ENCODE results near the gene COLGALT1. TPM values are rescaled to one million over a fixed set of nuclear protein-coding genes. Genes with fewer than 3 reads are reported as not detected.

COLGALT1 gene
- total RNA-seq, 4 donors from 2014 or later: 54.2 to 92.6 (median 61.5) TPM

DNA sequence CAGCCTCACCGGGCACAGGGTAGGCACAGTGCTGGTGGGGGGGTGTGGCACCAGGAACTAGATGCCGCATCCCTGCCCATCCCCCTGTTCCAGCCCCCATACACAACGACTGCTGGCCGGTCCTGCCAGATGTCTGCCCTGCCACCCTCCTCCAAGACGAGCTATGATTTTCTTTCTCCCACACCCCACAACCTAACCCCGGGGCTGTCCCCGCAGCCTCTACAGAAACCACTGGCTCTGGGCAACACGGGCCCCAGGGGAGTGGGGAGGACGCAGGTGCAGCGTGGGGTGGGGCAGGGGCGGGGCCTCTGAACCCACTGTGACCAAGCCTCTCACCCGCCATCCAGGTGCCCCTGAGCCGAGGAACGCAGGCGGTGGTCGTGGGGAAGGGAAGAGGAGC is 28.5 kb upstream of the COLGALT1 start:
- DNase-seq (ENCODE audit: extremely low spot score): no peak
- Histone ChIP-seq H3K27ac (replicated peaks in 1 of 4) (no peak overlapping the region), H3K4me1 (peaks cover 7 to 13% (median 9%) of the 10 kb centered on the region in 4 donors), H3K27me3 (peaks cover 0 to 76% (median 7%) of the 10 kb centered on the region in 4 donors), H3K4me3 (no peak overlapping the region), H3K36me3 (no peaks in the 10 kb centered on the region), H3K9me3 (peaks cover 0 to 10% (median 5%) of the 10 kb centered on the region in 4 donors)
- TF ChIP-seq POLR2AphosphoS5 (IDR thresholded peaks at IDR 0.05) (no peak), EP300 (IDR thresholded peaks at IDR 0.05) (no peak), POLR2A (IDR thresholded peaks at IDR 0.05; ENCODE audit: low read depth) (no peak)
- TF ChIP-seq, protein P1, sequence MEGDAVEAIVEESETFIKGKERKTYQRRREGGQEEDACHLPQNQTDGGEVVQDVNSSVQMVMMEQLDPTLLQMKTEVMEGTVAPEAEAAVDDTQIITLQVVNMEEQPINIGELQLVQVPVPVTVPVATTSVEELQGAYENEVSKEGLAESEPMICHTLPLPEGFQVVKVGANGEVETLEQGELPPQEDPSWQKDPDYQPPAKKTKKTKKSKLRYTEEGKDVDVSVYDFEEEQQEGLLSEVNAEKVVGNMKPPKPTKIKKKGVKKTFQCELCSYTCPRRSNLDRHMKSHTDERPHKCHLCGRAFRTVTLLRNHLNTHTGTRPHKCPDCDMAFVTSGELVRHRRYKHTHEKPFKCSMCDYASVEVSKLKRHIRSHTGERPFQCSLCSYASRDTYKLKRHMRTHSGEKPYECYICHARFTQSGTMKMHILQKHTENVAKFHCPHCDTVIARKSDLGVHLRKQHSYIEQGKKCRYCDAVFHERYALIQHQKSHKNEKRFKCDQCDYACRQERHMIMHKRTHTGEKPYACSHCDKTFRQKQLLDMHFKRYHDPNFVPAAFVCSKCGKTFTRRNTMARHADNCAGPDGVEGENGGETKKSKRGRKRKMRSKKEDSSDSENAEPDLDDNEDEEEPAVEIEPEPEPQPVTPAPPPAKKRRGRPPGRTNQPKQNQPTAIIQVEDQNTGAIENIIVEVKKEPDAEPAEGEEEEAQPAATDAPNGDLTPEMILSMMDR (IDR thresholded peaks at IDR 0.05): no peak
- intact Hi-C loops (cut with DNase I): no loop called here
- WGBS: 70% methylated on average over 16 of the region's 16 CpGs

DNA sequence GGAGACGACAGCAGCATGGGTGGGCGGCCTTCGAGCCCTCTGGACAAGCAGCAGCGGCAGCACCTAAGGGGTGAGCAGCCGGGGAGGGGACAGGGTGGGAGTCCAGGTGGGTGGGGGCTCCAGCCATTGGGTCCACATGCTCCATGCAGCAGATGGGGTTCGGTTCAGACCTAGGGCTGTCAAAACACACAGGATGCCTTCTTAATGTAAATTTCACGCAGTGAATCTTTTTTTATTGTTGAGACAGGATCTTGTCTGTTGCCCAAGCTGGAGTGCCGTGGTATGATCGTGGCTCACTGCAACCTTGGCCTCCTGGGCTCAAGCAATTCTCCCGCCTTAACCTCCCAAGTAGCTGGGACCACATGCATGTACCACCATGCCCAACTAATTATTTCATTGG is 28.1 kb upstream of the COLGALT1 start:
- peaks cover 0 to 79% (median 7%) of the 10 kb centered on the region in 4 donors for H3K27me3 ChIP-seq
- TF ChIP-seq POLR2AphosphoS5 (IDR thresholded peaks at IDR 0.05): no peak
- TF ChIP-seq EP300 (IDR thresholded peaks at IDR 0.05): no peak
- no peak for TF ChIP-seq POLR2A (IDR thresholded peaks at IDR 0.05; ENCODE audit: low read depth)
- TF ChIP-seq, protein P1 (IDR thresholded peaks at IDR 0.05): no peak
- peaks cover 7 to 13% (median 9%) of the 10 kb centered on the region in 4 donors for H3K4me1 ChIP-seq
- intact Hi-C loops (cut with DNase I): no loop called here
- H3K27ac ChIP-seq (replicated peaks in 1 of 4): no peak overlapping the region
- no peak for DNase-seq (ENCODE audit: extremely low spot score)
- H3K36me3 ChIP-seq: no peaks in the 10 kb centered on the region
- 60% methylated on average over 8 of the region's 10 CpGs for WGBS
- H3K9me3 ChIP-seq: peaks cover 0 to 10% (median 5%) of the 10 kb centered on the region in 4 donors
- H3K4me3 ChIP-seq: no peak overlapping the region

DNA sequence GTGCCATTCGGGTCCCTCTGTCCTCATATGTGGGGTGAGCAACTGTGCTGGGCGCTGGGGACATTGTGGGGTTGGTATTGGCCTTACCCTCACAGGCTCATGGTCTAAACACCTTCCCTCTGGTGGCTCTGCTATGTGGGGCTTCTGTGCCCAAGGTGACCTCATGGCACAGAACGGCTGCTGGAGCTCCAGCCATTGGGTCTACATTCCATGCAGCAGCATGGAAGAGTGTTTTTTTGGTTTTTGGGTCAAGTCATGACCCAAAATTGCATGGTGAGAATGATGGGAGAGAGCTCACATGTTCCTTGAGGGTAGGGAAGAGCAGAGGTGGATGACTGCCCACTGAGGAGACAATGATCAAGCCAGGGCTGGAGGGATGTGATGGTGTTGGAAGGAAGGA is 26.8 kb upstream of the COLGALT1 start:
- WGBS: 89% methylated on average over 3 of the region's 3 CpGs
- intact Hi-C loops (cut with DNase I): no loop called here
- no peak for DNase-seq (ENCODE audit: extremely low spot score)
- peaks cover 0 to 10% (median 5%) of the 10 kb centered on the region in 4 donors for H3K9me3 ChIP-seq
- no peaks in the 10 kb centered on the region for H3K36me3 ChIP-seq
- peaks cover 0 to 78% (median 7%) of the 10 kb centered on the region in 4 donors for H3K27me3 ChIP-seq
- TF ChIP-seq, protein P1 (IDR thresholded peaks at IDR 0.05): no peak
- TF ChIP-seq POLR2A (IDR thresholded peaks at IDR 0.05; ENCODE audit: low read depth) (no peak), POLR2AphosphoS5 (IDR thresholded peaks at IDR 0.05) (no peak), EP300 (IDR thresholded peaks at IDR 0.05) (no peak)
- no peak overlapping the region for H3K27ac ChIP-seq (replicated peaks in 1 of 4)
- H3K4me3 ChIP-seq: no peak overlapping the region
- H3K4me1 ChIP-seq: peaks cover 0 to 3% (median under 1%) of the 10 kb centered on the region in 4 donors

DNA sequence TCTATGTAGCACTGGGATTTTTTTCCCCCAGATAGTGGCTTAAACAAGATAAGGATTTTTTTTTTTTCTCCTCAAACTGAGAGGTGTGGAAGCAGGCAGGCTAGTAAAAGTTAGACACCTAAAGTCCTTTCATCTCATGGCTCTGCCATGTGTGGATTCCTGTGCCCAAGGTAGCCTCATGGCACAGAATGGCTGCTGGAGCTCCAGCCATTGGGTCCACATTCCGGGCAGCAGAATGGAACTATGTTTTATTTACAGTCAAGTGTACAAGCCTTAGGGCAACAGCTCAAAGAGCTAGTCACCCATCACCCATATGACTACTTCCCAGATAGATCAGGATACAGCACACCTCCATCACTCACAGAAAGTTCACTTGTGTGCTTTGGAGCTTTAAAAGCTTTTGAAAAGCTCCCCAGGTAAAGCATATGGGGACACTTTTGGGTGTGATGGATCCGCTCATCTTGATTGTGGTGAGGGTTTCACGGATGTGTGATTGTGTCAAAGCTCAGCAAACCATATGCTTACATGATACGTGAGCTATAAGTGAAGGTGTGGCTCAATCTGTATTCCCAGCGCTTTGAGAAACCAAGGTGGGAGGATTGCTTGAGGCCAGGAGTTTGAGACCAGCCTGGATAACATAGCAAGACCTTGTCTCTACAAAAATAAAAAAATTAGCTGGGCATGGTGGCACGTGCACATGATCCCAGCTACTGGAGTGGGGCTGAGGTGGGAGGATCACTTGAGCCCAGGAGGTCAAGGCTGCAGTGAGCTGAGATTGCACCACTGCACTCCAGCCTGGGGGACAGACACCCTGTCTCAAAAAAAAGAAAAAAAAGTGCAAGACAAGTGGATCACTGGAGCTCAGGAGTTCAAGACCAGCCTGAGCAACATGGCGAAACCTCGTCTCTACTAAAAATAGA is 25.9 kb upstream of the COLGALT1 start:
- Histone ChIP-seq H3K36me3 (no peaks in the 10 kb centered on the region), H3K27me3 (peaks cover 0 to 70% (median 7%) of the 10 kb centered on the region in 4 donors), H3K4me3 (no peak overlapping the region), H3K27ac (replicated peaks in 1 of 4) (no peak overlapping the region), H3K4me1 (no peaks in the 10 kb centered on the region), H3K9me3 (peaks cover 0 to 10% (median 5%) of the 10 kb centered on the region in 4 donors)
- TF ChIP-seq POLR2A (IDR thresholded peaks at IDR 0.05; ENCODE audit: low read depth): no peak
- TF ChIP-seq, protein P1 (IDR thresholded peaks at IDR 0.05): no peak
- TF ChIP-seq POLR2AphosphoS5 (IDR thresholded peaks at IDR 0.05): no peak
- no peak for TF ChIP-seq EP300 (IDR thresholded peaks at IDR 0.05)
- intact Hi-C loops (cut with DNase I): no loop called here
- DNase-seq (ENCODE audit: extremely low spot score): no peak
- 77% methylated on average over 8 of the region's 8 CpGs for WGBS

Data from esophagus muscularis mucosa (tissue), 4 donors.